NB4 (cell line): ENCODE data around the gene HABP4.

Experiments used
- CTCF ChIP-seq: IDR thresholded peaks from one replicate; pipeline ENCODE4 v1.5.1; 2012; ENCODE audit warnings: low read depth, low read length
- MAX ChIP-seq: IDR thresholded peaks from 2 replicates; pipeline ENCODE4 v1.6.1; 2011; ENCODE audit warnings: low read depth, low read length
- POLR2A ChIP-seq: IDR thresholded peaks from 2 replicates; pipeline ENCODE4 v1.6.1; 2011; ENCODE audit warnings: mild to moderate bottlenecking; ENCODE audit not compliant: insufficient read length; ENCODE audit errors: extremely low read depth

GRCh38 chr9:96487949-96488348 lies 38.0 kb downstream of the HABP4 start:
- no peak for TF ChIP-seq CTCF
- TF ChIP-seq POLR2A = no peak
- TF ChIP-seq MAX = no peak
